K562 (cell line): ENCODE results near the gene HDAC2. TPM values are rescaled to one million over a fixed set of nuclear protein-coding genes. Genes with fewer than 3 reads are reported as not detected.

Experiments
- MCM2 ChIP-seq: fragments of 450-650 bp; IDR thresholded peaks from 2 replicates; pipeline ENCODE4 v1.6.1; 2017; ENCODE audit warnings: low read depth, mild to moderate bottlenecking
- POLR3G ChIP-seq: IDR thresholded peaks from 2 replicates; pipeline ENCODE4 v1.6.1; 2011; ENCODE audit not compliant: insufficient read length, insufficient replicate concordance; ENCODE audit errors: extremely low read depth
- polyA plus RNA-seq, 8 experiments: library from polyadenylated mRNA; depleted of rRNA in 4 of 8; stranded (reverse) in 5 of 8; unstranded in 3 of 8; fragments of >200 nt; fragmentation: Nextera tagmentation in 2 of 8; fragmentation: Illumina TruSeq in 1 of 8; extraction: Ambion mirVana in 2 of 8; extraction: Trizol in 1 of 8; gene quantifications; 2 replicates each; pipeline versions ENCODE4 v1.2.1 to v1.2.3, GENCODE V29; 2011 to 2014; ENCODE audit warnings: inconsistent platforms in 1 of 8, missing spikeins in 1 of 8
- total RNA-seq, 7 experiments: library from RNA; depleted of rRNA in 6 of 7; stranded (reverse); fragments of >200 nt in 6 of 7; fragmentation: Illumina TruSeq in 2 of 7; extraction: Trizol in 2 of 7; gene quantifications; 2 replicates each; pipeline versions ENCODE4 v1.2.1 to v1.2.3, GENCODE V29; 2011 to 2021; ENCODE audit warnings: low replicate concordance in 1 of 7
- TF ChIP-seq, protein P1 (sequence below), 2 experiments: fragments of 450-650 bp; formaldehyde crosslinking in 1 of 2; IDR thresholded peaks; 2 replicates each; pipeline versions ENCODE4 v1.4.0 to v1.6.1; 2014 to 2020; ENCODE audit warnings: mild to moderate bottlenecking in 2 of 2, borderline replicate concordance in 1 of 2, low read depth in 1 of 2

The HDAC2 gene
- total and polyA plus RNA-seq, 9 of the 15 experiments (the other 6 are each of a cell fraction or from before 2014, with no cell fraction given): 67.0 to 277 (median 151) TPM

DNA sequence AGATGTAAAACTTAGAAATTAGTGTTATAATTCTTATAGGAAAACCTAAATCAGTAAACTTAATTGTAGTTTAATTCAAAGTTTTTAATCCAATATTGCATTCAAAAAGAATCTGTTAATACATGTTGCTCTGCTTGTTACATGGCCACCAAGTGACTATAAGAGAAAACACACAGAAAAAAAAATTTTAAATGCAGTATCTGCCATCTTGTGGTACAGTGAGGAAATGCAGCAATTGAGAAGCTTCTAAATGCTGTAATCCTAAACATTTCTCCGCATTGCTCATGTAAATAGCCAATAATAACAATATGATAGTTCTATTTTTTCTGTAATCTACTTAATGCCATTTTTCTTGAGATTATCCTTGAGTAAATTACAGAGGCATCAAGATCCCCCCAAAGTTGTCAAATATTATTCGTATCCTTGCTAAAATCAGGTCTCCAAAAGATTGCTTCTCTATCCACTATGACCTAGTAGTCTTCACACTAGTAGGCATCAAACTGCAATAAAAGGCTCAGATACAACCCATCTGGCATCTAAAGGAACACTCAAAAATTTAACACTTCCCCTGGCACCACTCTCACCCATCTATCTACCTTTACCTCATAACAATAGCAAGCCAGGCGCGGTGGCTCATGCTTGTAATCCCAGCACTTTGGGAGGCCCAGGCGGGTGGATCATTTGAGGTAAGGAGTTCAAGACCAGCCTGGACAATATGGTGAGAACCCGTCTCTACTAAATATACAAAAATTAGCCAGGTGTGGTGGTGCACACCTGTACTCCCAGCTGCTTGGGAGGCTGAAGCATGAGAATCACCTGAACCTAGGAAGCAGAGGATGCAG, 34.6 kb downstream of the HDAC2 start (continued):
- TF ChIP-seq, protein P1, sequence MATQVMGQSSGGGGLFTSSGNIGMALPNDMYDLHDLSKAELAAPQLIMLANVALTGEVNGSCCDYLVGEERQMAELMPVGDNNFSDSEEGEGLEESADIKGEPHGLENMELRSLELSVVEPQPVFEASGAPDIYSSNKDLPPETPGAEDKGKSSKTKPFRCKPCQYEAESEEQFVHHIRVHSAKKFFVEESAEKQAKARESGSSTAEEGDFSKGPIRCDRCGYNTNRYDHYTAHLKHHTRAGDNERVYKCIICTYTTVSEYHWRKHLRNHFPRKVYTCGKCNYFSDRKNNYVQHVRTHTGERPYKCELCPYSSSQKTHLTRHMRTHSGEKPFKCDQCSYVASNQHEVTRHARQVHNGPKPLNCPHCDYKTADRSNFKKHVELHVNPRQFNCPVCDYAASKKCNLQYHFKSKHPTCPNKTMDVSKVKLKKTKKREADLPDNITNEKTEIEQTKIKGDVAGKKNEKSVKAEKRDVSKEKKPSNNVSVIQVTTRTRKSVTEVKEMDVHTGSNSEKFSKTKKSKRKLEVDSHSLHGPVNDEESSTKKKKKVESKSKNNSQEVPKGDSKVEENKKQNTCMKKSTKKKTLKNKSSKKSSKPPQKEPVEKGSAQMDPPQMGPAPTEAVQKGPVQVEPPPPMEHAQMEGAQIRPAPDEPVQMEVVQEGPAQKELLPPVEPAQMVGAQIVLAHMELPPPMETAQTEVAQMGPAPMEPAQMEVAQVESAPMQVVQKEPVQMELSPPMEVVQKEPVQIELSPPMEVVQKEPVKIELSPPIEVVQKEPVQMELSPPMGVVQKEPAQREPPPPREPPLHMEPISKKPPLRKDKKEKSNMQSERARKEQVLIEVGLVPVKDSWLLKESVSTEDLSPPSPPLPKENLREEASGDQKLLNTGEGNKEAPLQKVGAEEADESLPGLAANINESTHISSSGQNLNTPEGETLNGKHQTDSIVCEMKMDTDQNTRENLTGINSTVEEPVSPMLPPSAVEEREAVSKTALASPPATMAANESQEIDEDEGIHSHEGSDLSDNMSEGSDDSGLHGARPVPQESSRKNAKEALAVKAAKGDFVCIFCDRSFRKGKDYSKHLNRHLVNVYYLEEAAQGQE (IDR thresholded peaks at IDR 0.05; ENCODE audit: borderline replicate concordance): peak; percentile 44; the same call in 1 of the 2 replicates
- TF ChIP-seq, protein P1 (CRISPR knock-in tag; IDR thresholded peaks at IDR 0.05; ENCODE audit: low read depth): no peak
- TF ChIP-seq POLR3G: no peak
- no peak for TF ChIP-seq MCM2
